ENCODE measurements around the gene NABP2. TPM values are rescaled to one million over a fixed set of nuclear protein-coding genes. Genes with fewer than 3 reads are reported as not detected.

Gene NABP2
- 22.6 and 29.8 TPM in 2 replicates for total RNA-seq

DNA sequence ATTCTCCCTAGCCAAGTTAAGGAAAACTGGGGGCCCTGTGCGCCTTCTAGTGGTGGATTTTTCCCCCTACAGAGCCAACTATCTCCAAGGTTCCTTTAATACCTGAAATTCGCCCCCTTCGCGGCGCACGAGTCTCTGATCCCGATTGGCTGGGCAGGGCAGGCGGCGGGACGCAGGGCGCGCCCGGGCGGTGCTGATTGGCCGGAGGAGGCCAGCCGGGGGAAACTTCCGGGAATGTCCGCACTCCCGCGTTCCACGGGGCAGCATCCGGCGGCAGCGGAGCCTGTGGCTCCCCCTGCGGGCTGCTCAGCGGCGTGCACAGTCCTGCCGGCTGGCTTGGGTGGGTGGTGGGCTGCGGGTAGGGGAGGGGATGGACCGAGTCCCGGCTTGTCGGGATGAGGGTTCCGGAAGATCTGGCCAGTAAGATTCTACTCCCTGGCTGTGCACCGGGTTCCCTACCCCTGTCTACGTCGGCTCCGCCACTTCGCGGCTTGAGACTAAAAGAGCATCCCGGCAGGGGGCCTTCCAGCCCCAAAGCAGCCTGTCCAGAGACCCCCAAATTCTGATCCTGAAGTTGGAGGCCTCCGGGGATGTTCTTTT, at the start of gene NABP2:
TSS of gene NABP2 (plus strand) at position 241 of the 600 bp plus-strand sequence. CDS start 515 bp downstream, outside the sequence.

GRCh38 chr12:56189099-56189917, 34.8 kb upstream of the NABP2 start, which contains the start of gene SMARCC2:
Gene SMARCC2 (minus strand): TSS chr12:56189483. CDS start chr12:56189461, 22 bp downstream.

GRCh38 chr12:56221757-56222530, 2.2 kb upstream of the NABP2 start, which contains the start of gene RNF41:
Gene RNF41 (minus strand): TSS chr12:56221922. CDS start chr12:56214047, 7,875 bp downstream.

DNA sequence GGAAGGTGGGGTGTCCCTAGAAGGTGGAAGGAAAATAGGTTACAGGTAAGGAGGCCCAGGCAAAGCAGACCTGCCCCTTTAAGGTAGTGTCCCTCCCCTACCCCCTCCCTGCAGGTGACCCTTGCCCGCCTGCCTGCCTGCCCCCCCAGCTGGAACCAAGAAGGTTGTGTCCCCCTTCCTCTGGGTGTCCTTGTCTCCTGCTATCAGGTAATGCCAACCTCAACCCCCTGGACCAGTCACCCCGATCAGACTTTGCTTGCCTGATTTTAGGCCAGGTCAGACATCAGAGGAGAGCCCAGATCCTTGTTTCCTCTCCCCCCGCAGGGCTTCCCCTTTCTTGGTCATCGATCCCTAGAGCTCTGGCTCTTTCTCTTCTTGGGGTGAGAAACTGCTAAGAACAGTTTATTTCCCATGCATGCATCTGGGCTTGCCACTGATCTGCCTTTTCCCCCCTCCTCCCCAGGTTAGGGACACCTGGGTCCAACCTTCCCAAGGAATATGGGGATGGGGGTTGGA, 5.8 kb downstream of the NABP2 start, which contains the start of gene SLC39A5:
TSS of gene SLC39A5 (plus strand) at position 136 of the 516 bp plus-strand sequence. CDS start 1,224 bp downstream, outside the sequence.

DNA sequence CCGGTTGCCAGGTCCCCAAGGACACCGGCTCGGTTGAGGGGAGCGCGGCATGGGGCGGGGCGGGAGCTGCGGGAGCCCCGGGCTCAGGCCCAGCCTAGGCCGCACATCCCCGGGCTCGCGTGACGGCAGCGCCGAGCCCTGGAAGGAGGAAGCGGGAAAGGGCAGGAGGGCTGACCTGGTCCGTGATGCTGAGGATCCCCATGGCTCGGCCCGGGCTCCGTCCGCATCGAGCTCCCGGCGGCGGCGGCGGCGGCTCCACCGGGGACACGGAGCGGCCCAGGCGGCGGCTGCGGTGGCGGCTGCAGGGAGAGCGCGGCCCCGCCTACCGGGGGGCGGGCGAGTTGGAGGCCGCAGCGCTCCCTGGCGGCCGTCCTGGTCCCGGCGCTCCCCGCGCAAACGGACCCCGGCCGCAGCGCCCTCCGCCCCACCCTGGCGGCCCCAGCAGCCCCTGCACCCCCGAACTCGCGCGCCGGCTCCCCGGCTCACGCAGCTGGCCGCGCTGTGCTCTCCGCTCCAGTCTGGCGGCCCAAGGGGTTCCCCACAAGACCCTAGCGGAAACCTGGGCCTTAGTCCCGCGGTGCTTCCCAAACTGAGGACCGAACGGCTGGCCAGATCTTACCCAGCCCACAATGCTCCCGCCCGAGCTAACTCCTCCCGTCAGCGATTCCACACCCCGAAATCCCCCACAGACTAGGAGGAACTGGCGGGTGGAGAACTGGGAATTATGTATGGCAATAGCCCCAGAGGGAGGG, 34.1 kb downstream of the NABP2 start, which contains the start of gene ANKRD52:
TSS of gene ANKRD52 (minus strand) at position 317 of the 752 bp plus-strand sequence. CDS start at position 202, 115 bp downstream.

DNA sequence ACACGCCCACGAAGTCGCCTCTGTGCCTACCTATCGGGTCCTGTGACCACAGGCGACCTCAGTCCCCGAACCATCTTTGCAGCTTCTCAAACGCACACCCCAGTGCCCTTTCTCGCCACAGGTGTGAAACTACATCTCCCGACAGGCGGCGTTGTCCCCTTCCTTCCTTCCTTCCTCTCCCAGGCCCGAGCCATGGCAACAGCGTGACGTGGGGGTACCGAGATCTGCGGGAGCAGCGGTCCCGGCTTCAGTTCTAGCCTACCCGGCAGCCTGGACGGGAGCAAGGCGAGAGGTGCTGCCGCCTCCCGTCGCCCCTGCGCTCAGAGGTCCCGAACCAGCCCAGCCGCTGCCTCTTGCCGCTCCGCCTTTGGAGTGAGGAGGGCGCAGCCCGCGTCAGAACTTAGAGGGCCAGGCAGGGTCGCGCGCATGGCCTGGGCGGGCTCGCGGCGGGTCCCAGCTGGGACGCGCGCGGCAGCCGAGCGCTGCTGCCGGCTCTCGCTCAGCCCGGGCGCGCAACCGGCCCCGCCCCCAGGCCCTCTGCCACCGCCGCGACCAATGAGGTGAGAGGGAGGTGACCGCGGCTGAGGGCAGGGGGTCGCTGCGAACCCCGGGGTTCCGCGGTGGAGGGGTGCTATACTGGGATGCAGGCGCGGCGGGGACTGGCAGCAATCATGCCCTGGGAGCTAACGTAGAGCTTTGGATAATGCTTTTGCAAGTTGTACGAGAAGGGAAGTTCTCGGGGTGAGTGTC, 42.7 kb downstream of the NABP2 start, which contains the start of gene COQ10A:
TSS of gene COQ10A (plus strand) at position 250 of the 750 bp plus-strand sequence. CDS start at position 427, 177 bp downstream.

Other genes starting within 250 kb of the NABP2 start
- 10.0 and 13.5 TPM in 2 replicates for gene SUOX, start 227.1 kb upstream of the NABP2 start, total RNA-seq
- gene IKZF4, start 203.3 kb upstream of the NABP2 start, total RNA-seq, result 0.38 and 0.45 TPM in 2 replicates
- 95.3 and 130 TPM in 2 replicates for gene RPS26, start 182.4 kb upstream of the NABP2 start, total RNA-seq
- 0.18 TPM in 1 of 2 replicates, not detected in the other for gene ERBB3, start 144.2 kb upstream of the NABP2 start, total RNA-seq
- 192 and 236 TPM in 2 replicates for gene PA2G4, start 119.8 kb upstream of the NABP2 start, total RNA-seq
- gene RPL41, start 107.7 kb upstream of the NABP2 start, total RNA-seq, result 3,974 and 4,205 TPM in 2 replicates
- 5.1 and 6.2 TPM in 2 replicates for gene ZC3H10, start 106.1 kb upstream of the NABP2 start, total RNA-seq
- 227 and 255 TPM in 2 replicates for gene ESYT1, start 96.1 kb upstream of the NABP2 start, total RNA-seq
- 83.9 and 94.6 TPM in 2 replicates for gene MYL6B, start 71.8 kb upstream of the NABP2 start, total RNA-seq
- gene MYL6, start 66.0 kb upstream of the NABP2 start, total RNA-seq, result 4,931 and 5,496 TPM in 2 replicates
- 42.2 and 53.4 TPM in 2 replicates for gene SMARCC2, start 34.9 kb upstream of the NABP2 start, total RNA-seq
- 103 and 144 TPM in 2 replicates for gene RNF41, start 2.4 kb upstream of the NABP2 start, total RNA-seq
- not detected in 2 replicates for gene SLC39A5, start 5.7 kb downstream of the NABP2 start, total RNA-seq
- 16.0 and 22.5 TPM in 2 replicates for gene ANKRD52, start 34.0 kb downstream of the NABP2 start, total RNA-seq
- gene COQ10A, start 42.6 kb downstream of the NABP2 start, total RNA-seq, result 5.5 and 6.3 TPM in 2 replicates
- gene CS, start 76.0 kb downstream of the NABP2 start, total RNA-seq, result 115 and 136 TPM in 2 replicates
- gene CNPY2, start 91.6 kb downstream of the NABP2 start, total RNA-seq, result 45.4 and 74.6 TPM in 2 replicates
- gene PAN2, start 109.7 kb downstream of the NABP2 start, total RNA-seq, result 9.3 and 21.7 TPM in 2 replicates
- gene IL23A, start 114.5 kb downstream of the NABP2 start, total RNA-seq, result not detected in 2 replicates
- 56.8 and 68.1 TPM in 2 replicates for gene STAT2, start 135.8 kb downstream of the NABP2 start, total RNA-seq
- not detected in 2 replicates for gene APOF, start 138.5 kb downstream of the NABP2 start, total RNA-seq
- gene TIMELESS, start 225.1 kb downstream of the NABP2 start, total RNA-seq, result 7.7 and 13.3 TPM in 2 replicates
- not detected in 2 replicates for gene MIP, start 230.3 kb downstream of the NABP2 start, total RNA-seq
- gene SPRYD4, start 244.2 kb downstream of the NABP2 start, total RNA-seq, result 1.0 and 1.3 TPM in 2 replicates